Measurements from ENCODE around the gene RAC2. TPM values are rescaled to one million over a fixed set of nuclear protein-coding genes. Genes with fewer than 3 reads are reported as not detected.
"Not testable (repeated sequence)": the region's sequence is repeated elsewhere in the genome, so short reads cannot be mapped to it uniquely, and the experiment has no call there.

The RAC2 gene
- total and polyA plus RNA-seq, 12 donors: 2.8 to 17.9 (median 10.6) TPM

- peak in 2 of 7 donors; percentile 18 to 21 for DNase-seq
Observed at GRCh38 chr22:37202716-37203115, 41.4 kb downstream of the RAC2 start.

GRCh38 chr22:37202001-37202555 lies 42.0 kb downstream of the RAC2 start:
- no peak overlapping the region for H3K4me3 ChIP-seq
- TF ChIP-seq POLR2A (IDR thresholded peaks at IDR 0.05): no peak
- no peak for TF ChIP-seq CTCF (IDR thresholded peaks at IDR 0.05)
- no peaks in the 10 kb centered on the region for H3K36me3 ChIP-seq (replicated peaks in 1 of 2)
- no peaks in the 10 kb centered on the region for H3K9me3 ChIP-seq (replicated peaks in 1 of 3)
- H3K27ac ChIP-seq: no peak overlapping the region
- peaks cover 13 to 18% of the 10 kb centered on the region in 2 donors for H3K4me1 ChIP-seq (replicated peaks in 1 of 2)
- intact Hi-C loops (cut with DNase I): loop anchor here (2.0 to 5.0 kb wide), 2 partner anchors 125 kb away; no protein-coding TSS in a partner anchor
- no peaks in the 10 kb centered on the region for H3K27me3 ChIP-seq
- DNase-seq: peak in 2 of 7 donors; percentile 11 to 13
- 81 to 89% (median 85%) methylated on average over 2 to 5 of the region's 5 CpGs for WGBS, 4 donors

More at GRCh38 chr22:37202716-37203115, 41.4 kb downstream of the RAC2 start:
- Histone ChIP-seq H3K27ac (no peak overlapping the region), H3K27me3 (no peaks in the 10 kb centered on the region), H3K4me1 (replicated peaks in 1 of 2) (peaks cover 6 to 12% of the 10 kb centered on the region in 2 donors), H3K9me3 (replicated peaks in 1 of 3) (no peaks in the 10 kb centered on the region), H3K4me3 (no peak overlapping the region), H3K36me3 (replicated peaks in 1 of 2) (no peaks in the 10 kb centered on the region)
- TF ChIP-seq CTCF (IDR thresholded peaks at IDR 0.05) (no peak), POLR2A (IDR thresholded peaks at IDR 0.05) (no peak)
- intact Hi-C loops (cut with DNase I): loop anchor here (2.0 to 5.0 kb wide), 2 partner anchors 125 to 126 kb away; no protein-coding TSS in a partner anchor
- WGBS, 4 donors: 56 to 83% (median 74%) methylated on average over 3 to 10 of the region's 10 CpGs

- H3K4me1 ChIP-seq (replicated peaks in 1 of 2): peaks cover 19 to 25% of the 10 kb centered on the region in 2 donors
- not testable (repeated sequence) for H3K9me3 ChIP-seq (replicated peaks in 1 of 3); H3K36me3 ChIP-seq (replicated peaks in 1 of 2); H3K4me3 ChIP-seq; H3K27me3 ChIP-seq; H3K27ac ChIP-seq
- 95 to 97% (median 96%) methylated on average over 6 of the region's 6 CpGs for WGBS, 4 donors
- DNase-seq: peak in 2 of 7 donors; percentile 8 to 15
- intact Hi-C loops (cut with DNase I): loop anchor here in 1 of 2 donors (5.0 kb wide), 1 partner anchor 124 kb away; no protein-coding TSS in a partner anchor
Observed at GRCh38 chr22:37201443-37201820, 42.6 kb downstream of the RAC2 start.

DNA sequence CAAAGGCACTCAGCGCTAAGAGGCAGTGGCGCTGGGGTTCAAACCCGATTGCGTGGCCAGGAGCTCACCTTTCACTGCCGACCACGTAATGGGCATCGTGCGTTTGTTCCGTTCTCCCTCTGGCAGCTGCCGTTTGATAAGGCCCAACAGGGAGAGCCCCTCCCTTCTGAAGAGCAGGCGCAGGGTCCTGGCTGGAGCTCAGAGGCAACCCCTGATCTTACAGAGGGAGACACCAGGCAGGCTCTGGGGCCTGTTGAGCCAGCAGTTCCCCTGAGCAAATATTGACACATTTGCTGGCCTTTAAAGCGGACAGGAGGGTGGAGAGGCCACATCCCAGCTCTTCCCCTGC lies 44.3 kb downstream of the RAC2 start:
- TF ChIP-seq POLR2A (IDR thresholded peaks at IDR 0.05) (no peak), CTCF (IDR thresholded peaks at IDR 0.05) (peak in 3 of 6 experiments; percentile 5 to 29 (median 19))
- Histone ChIP-seq H3K27ac (peak overlapping the region in 2 of 5 donors; percentile 95 to 97), H3K27me3 (no peaks in the 10 kb centered on the region), H3K36me3 (replicated peaks in 1 of 2) (no peaks in the 10 kb centered on the region), H3K4me1 (replicated peaks in 1 of 2) (peaks cover 24 to 35% of the 10 kb centered on the region in 2 donors), H3K9me3 (replicated peaks in 1 of 3) (no peaks in the 10 kb centered on the region), H3K4me3 (no peak overlapping the region)
- 17 to 22% (median 21%) methylated on average over 10 to 12 of the region's 12 CpGs for WGBS, 4 donors
- intact Hi-C loops (cut with DNase I): loop anchor here (2.0 to 5.0 kb wide), 2 partner anchors 33 to 122 kb away; no protein-coding TSS in a partner anchor
- peak in 1 of 7 donors; percentile 54 for DNase-seq

Measured in adrenal gland (tissue), 12 donors.